ENCODE measurements around the gene EFNA3. TPM values are rescaled to one million over a fixed set of nuclear protein-coding genes. Genes with fewer than 3 reads are reported as not detected.
A peak's percentile ranks its signal among the peaks of the same experiment; 100 is the strongest.

EFNA3 gene
- total RNA-seq, 1 donor, result 1.4 TPM

- H3K79me2 ChIP-seq (ENCODE audit: insufficient read depth, low read length), result no peaks in the 10 kb centered on the region
These were observed 43.7 kb downstream of the EFNA3 start for GRCh38 chr1:155122308-155122707.

GRCh38 chr1:155123801-155124200 is 45.2 kb downstream of the EFNA3 start:
- Histone ChIP-seq H3K27ac (ENCODE audit: low read depth, low read length) (no peak overlapping the region), H3K9me3 (ENCODE audit: low read depth, low read length) (no peaks in the 10 kb centered on the region), H2AFZ (ENCODE audit: low read length) (no peak overlapping the region), H3K4me2 (ENCODE audit: insufficient read depth, low read length) (no peak overlapping the region), H4K20me1 (ENCODE audit: insufficient read depth, low read length) (no peaks in the 10 kb centered on the region), H3K27me3 (ENCODE audit: insufficient read depth, low read length) (peaks cover 59% of the 10 kb centered on the region), H3K36me3 (ENCODE audit: insufficient read depth, low read length) (no peaks in the 10 kb centered on the region), H3K4me3 (ENCODE audit: insufficient read depth, low read length) (no peak overlapping the region), H3K79me2 (ENCODE audit: insufficient read depth, low read length) (no peaks in the 10 kb centered on the region), H3K4me1 (ENCODE audit: insufficient read depth, low read length) (peaks cover 7% of the 10 kb centered on the region)
- DNase-seq (ENCODE audit: insufficient read length, low spot score, missing footprints), result no peak
- no peak for TF ChIP-seq CTCF (IDR thresholded peaks at IDR 0.05; ENCODE audit: extremely low read depth, low read depth, low read length)

More at GRCh38 chr1:155122308-155122707, 43.7 kb downstream of the EFNA3 start:
- peaks cover 5% of the 10 kb centered on the region for H3K4me1 ChIP-seq (ENCODE audit: insufficient read depth, low read length)
- H3K27me3 ChIP-seq (ENCODE audit: insufficient read depth, low read length), result peaks cover 49% of the 10 kb centered on the region
- no peaks in the 10 kb centered on the region for H3K36me3 ChIP-seq (ENCODE audit: insufficient read depth, low read length)
- H2AFZ ChIP-seq (ENCODE audit: low read length), result no peak overlapping the region
- no peaks in the 10 kb centered on the region for H4K20me1 ChIP-seq (ENCODE audit: insufficient read depth, low read length)
- H3K9me3 ChIP-seq (ENCODE audit: low read depth, low read length), result no peaks in the 10 kb centered on the region
- no peak overlapping the region for H3K27ac ChIP-seq (ENCODE audit: low read depth, low read length)
- DNase-seq (ENCODE audit: insufficient read length, low spot score, missing footprints), result no peak
- no peak for TF ChIP-seq CTCF (IDR thresholded peaks at IDR 0.05; ENCODE audit: extremely low read depth, low read depth, low read length)
- H3K4me2 ChIP-seq (ENCODE audit: insufficient read depth, low read length), result no peak overlapping the region
- H3K4me3 ChIP-seq (ENCODE audit: insufficient read depth, low read length), result no peak overlapping the region

- TF ChIP-seq CTCF (IDR thresholded peaks at IDR 0.05; ENCODE audit: extremely low read depth, low read depth, low read length), result no peak
- Histone ChIP-seq H3K4me3 (ENCODE audit: insufficient read depth, low read length) (no peak overlapping the region), H3K36me3 (ENCODE audit: insufficient read depth, low read length) (no peaks in the 10 kb centered on the region), H4K20me1 (ENCODE audit: insufficient read depth, low read length) (no peaks in the 10 kb centered on the region), H3K27ac (ENCODE audit: low read depth, low read length) (no peak overlapping the region), H3K27me3 (ENCODE audit: insufficient read depth, low read length) (peaks cover 65% of the 10 kb centered on the region), H3K79me2 (ENCODE audit: insufficient read depth, low read length) (no peaks in the 10 kb centered on the region), H2AFZ (ENCODE audit: low read length) (no peak overlapping the region), H3K4me1 (ENCODE audit: insufficient read depth, low read length) (peaks cover 12% of the 10 kb centered on the region), H3K4me2 (ENCODE audit: insufficient read depth, low read length) (no peak overlapping the region), H3K9me3 (ENCODE audit: low read depth, low read length) (no peaks in the 10 kb centered on the region)
- DNase-seq (ENCODE audit: insufficient read length, low spot score, missing footprints), result no peak
These were observed 46.1 kb downstream of the EFNA3 start for GRCh38 chr1:155124503-155125463.

- Histone ChIP-seq H3K4me2 (ENCODE audit: insufficient read depth, low read length) (no peak overlapping the region), H3K27ac (ENCODE audit: low read depth, low read length) (no peak overlapping the region), H3K36me3 (ENCODE audit: insufficient read depth, low read length) (no peaks in the 10 kb centered on the region), H3K4me1 (ENCODE audit: insufficient read depth, low read length) (peaks cover 13% of the 10 kb centered on the region), H4K20me1 (ENCODE audit: insufficient read depth, low read length) (no peaks in the 10 kb centered on the region), H3K79me2 (ENCODE audit: insufficient read depth, low read length) (no peaks in the 10 kb centered on the region), H2AFZ (ENCODE audit: low read length) (no peak overlapping the region), H3K27me3 (ENCODE audit: insufficient read depth, low read length) (peaks cover 62% of the 10 kb centered on the region), H3K9me3 (ENCODE audit: low read depth, low read length) (no peaks in the 10 kb centered on the region), H3K4me3 (ENCODE audit: insufficient read depth, low read length) (no peak overlapping the region)
- DNase-seq (ENCODE audit: insufficient read length, low spot score, missing footprints), result peak; percentile 56
- TF ChIP-seq CTCF (IDR thresholded peaks at IDR 0.05; ENCODE audit: extremely low read depth, low read depth, low read length), result no peak
These were observed 46.9 kb downstream of the EFNA3 start for GRCh38 chr1:155125511-155125945.

Measured in osteoblast (primary cell).